ENCODE measurements around the gene NHERF2.
"Not testable (repeated sequence)": the region's sequence is repeated elsewhere in the genome, so short reads cannot be mapped to it uniquely, and the experiment has no call there.

The NHERF2 gene

GRCh38 chr16:2008009-2008526, 18.6 kb upstream of the NHERF2 start:
- H3K36me3 ChIP-seq = peaks cover 5 to 43% (median 27%) of the 10 kb centered on the region in 11 experiments
- peak overlapping the region; percentile 32 to 97 (median 94); a peak in 19 of 22 replicates for H3K27ac ChIP-seq
- H3K9ac ChIP-seq = peak overlapping the region; percentile 86 to 99 (median 97)

GRCh38 chr16:2008631-2009163, 18.0 kb upstream of the NHERF2 start:
- Histone ChIP-seq H3K27me3 (no peaks in the 10 kb centered on the region), H3K36me3 (peaks cover 0 to 37% (median 20%) of the 10 kb centered on the region in 11 experiments; a peak in 16 of 22 replicates), H3K4me3 (peak overlapping the region; percentile 81 to 100 (median 96)), H3K9ac (peak overlapping the region; percentile 86 to 99 (median 97)), H3K4me2 (peak overlapping the region; percentile 94 to 100 (median 98)), H3K9me3 (replicated peaks in 1 of 11) (no peaks in the 10 kb centered on the region), H3K27ac (peak overlapping the region; percentile 60 to 97 (median 94)), H3K4me1 (peaks cover 59 to 78% (median 60%) of the 10 kb centered on the region in 10 experiments), H4K20me1 (peaks cover 49 to 57% (median 56%) of the 10 kb centered on the region in 11 experiments)
- TF ChIP-seq Cebpa-rat (IDR thresholded peaks at IDR 0.05) = peak in 3 of 11 experiments; percentile 9 to 77 (median 52); a peak in 2 of 22 replicates

More at GRCh38 chr16:2008009-2008526, 18.6 kb upstream of the NHERF2 start:
- H3K9me3 ChIP-seq (replicated peaks in 1 of 11) = no peaks in the 10 kb centered on the region
- H3K27me3 ChIP-seq = no peaks in the 10 kb centered on the region
- H3K4me1 ChIP-seq = peaks cover 59 to 77% (median 64%) of the 10 kb centered on the region in 10 experiments
- H3K4me2 ChIP-seq = peak overlapping the region; percentile 94 to 100 (median 98)
- peak overlapping the region; percentile 81 to 100 (median 96) for H3K4me3 ChIP-seq
- H4K20me1 ChIP-seq = peaks cover 55 to 64% (median 62%) of the 10 kb centered on the region in 11 experiments
- TF ChIP-seq Cebpa-rat (IDR thresholded peaks at IDR 0.05) = no peak

GRCh38 chr16:2009164-2009711, 17.5 kb upstream of the NHERF2 start:
- peak overlapping the region; percentile 60 to 97 (median 94) for H3K27ac ChIP-seq
- H3K4me1 ChIP-seq = peaks cover 53 to 76% (median 55%) of the 10 kb centered on the region in 10 experiments
- H3K4me3 ChIP-seq = peak overlapping the region; percentile 81 to 100 (median 96)
- H3K9ac ChIP-seq = peak overlapping the region; percentile 86 to 99 (median 97)
- no peaks in the 10 kb centered on the region for H3K27me3 ChIP-seq
- peak overlapping the region; percentile 94 to 100 (median 98) for H3K4me2 ChIP-seq
- TF ChIP-seq Cebpa-rat (IDR thresholded peaks at IDR 0.05) = no peak
- H3K36me3 ChIP-seq = peaks cover 0 to 35% (median 20%) of the 10 kb centered on the region in 11 experiments; a peak in 15 of 22 replicates
- no peaks in the 10 kb centered on the region for H3K9me3 ChIP-seq (replicated peaks in 1 of 11)
- peaks cover 44 to 52% (median 50%) of the 10 kb centered on the region in 11 experiments for H4K20me1 ChIP-seq

- peak within 1 kb of the TSS; percentile 81 to 100 (median 96) for H3K4me3 ChIP-seq
- peaks cover 0 to 32% (median 13%) of the 10 kb centered on the region in 11 experiments; a peak in 14 of 22 replicates for H3K36me3 ChIP-seq
- peak within 1 kb of the TSS; percentile 60 to 97 (median 94) for H3K27ac ChIP-seq
- H3K4me2 ChIP-seq = peak within 1 kb of the TSS; percentile 94 to 100 (median 98)
- TF ChIP-seq Cebpa-rat (IDR thresholded peaks at IDR 0.05) = no peak
- H4K20me1 ChIP-seq = peaks cover 37 to 45% (median 43%) of the 10 kb centered on the region in 11 experiments
- H3K9ac ChIP-seq = peak within 1 kb of the TSS; percentile 86 to 99 (median 97)
- H3K4me1 ChIP-seq = peaks cover 47 to 76% (median 50%) of the 10 kb centered on the region in 10 experiments
- no peaks in the 10 kb centered on the region for H3K27me3 ChIP-seq
- no peaks in the 10 kb centered on the region for H3K9me3 ChIP-seq (replicated peaks in 1 of 11)
These were observed 16.8 kb upstream of the NHERF2 start, which contains the start of gene ZNF598 for GRCh38 chr16:2009791-2010510. Gene ZNF598, minus strand, starts transcription at chr16:2009821.

GRCh38 chr16:2011726-2012125, 15.0 kb upstream of the NHERF2 start:
- H4K20me1 ChIP-seq = peaks cover 19 to 27% (median 26%) of the 10 kb centered on the region in 11 experiments
- H3K9ac ChIP-seq; H3K9me3 ChIP-seq (replicated peaks in 1 of 11); H3K4me3 ChIP-seq; H3K27me3 ChIP-seq; H3K27ac ChIP-seq: not testable (repeated sequence)
- peak overlapping the region in 3 of 11 experiments; percentile 5 to 96 (median 93); a peak in 4 of 22 replicates for H3K4me2 ChIP-seq
- H3K36me3 ChIP-seq = peaks cover 0 to 16% (median 10%) of the 10 kb centered on the region in 11 experiments; a peak in 14 of 22 replicates
- peaks cover 43 to 76% (median 50%) of the 10 kb centered on the region in 10 experiments for H3K4me1 ChIP-seq

GRCh38 chr16:2013527-2013926, 13.2 kb upstream of the NHERF2 start:
- TF ChIP-seq Cebpa-rat (IDR thresholded peaks at IDR 0.05) = no peak
- Histone ChIP-seq H3K27me3 (peaks cover under 1 to 14% (median 10%) of the 10 kb centered on the region in 11 experiments; a peak in 19 of 22 replicates), H3K27ac (peak overlapping the region in 3 of 11 experiments; percentile 10 to 89 (median 13); a peak in 2 of 22 replicates), H3K36me3 (no peaks in the 10 kb centered on the region), H3K4me1 (peaks cover 25 to 63% (median 33%) of the 10 kb centered on the region in 10 experiments), H3K4me2 (no peak overlapping the region; a peak in 1 of 22 replicates), H3K9ac (peak overlapping the region in 2 of 11 experiments; percentile 8 to 14; a peak in 1 of 22 replicates), H3K9me3 (replicated peaks in 1 of 11) (no peaks in the 10 kb centered on the region), H4K20me1 (peaks cover 1 to 9% (median 8%) of the 10 kb centered on the region in 11 experiments; a peak in 21 of 22 replicates), H3K4me3 (no peak overlapping the region)

GRCh38 chr16:2015117-2015946, 11.4 kb upstream of the NHERF2 start:
- TF ChIP-seq Cebpa-rat (IDR thresholded peaks at IDR 0.05) = peak in 6 of 11 experiments; percentile 8 to 86 (median 46); a peak in 8 of 22 replicates
- Histone ChIP-seq H3K4me2 (peak overlapping the region; percentile 30 to 79 (median 52)), H3K27ac (peak overlapping the region in 9 of 11 experiments; percentile 47 to 89 (median 59); a peak in 16 of 22 replicates), H3K27me3 (peaks cover 19 to 32% (median 28%) of the 10 kb centered on the region in 11 experiments), H3K36me3 (no peaks in the 10 kb centered on the region), H3K9ac (peak overlapping the region; percentile 27 to 77 (median 58); a peak in 19 of 22 replicates), H4K20me1 (peaks cover 0 to 4% (median 0%) of the 10 kb centered on the region in 11 experiments; a peak in 3 of 22 replicates), H3K9me3 (replicated peaks in 1 of 11) (no peaks in the 10 kb centered on the region), H3K4me1 (peaks cover 31 to 72% (median 40%) of the 10 kb centered on the region in 10 experiments), H3K4me3 (no peak overlapping the region)

- Histone ChIP-seq H3K27me3 (peaks cover 24 to 37% (median 33%) of the 10 kb centered on the region in 11 experiments), H3K27ac (peak overlapping the region in 9 of 11 experiments; percentile 47 to 89 (median 59); a peak in 16 of 22 replicates), H3K36me3 (no peaks in the 10 kb centered on the region), H4K20me1 (peaks cover 0 to 5% (median 0%) of the 10 kb centered on the region in 11 experiments; a peak in 3 of 22 replicates), H3K9ac (peak overlapping the region; percentile 27 to 77 (median 58); a peak in 19 of 22 replicates), H3K9me3 (replicated peaks in 1 of 11) (no peaks in the 10 kb centered on the region), H3K4me1 (peaks cover 29 to 72% (median 36%) of the 10 kb centered on the region in 10 experiments), H3K4me2 (peak overlapping the region; percentile 30 to 79 (median 52)), H3K4me3 (no peak overlapping the region)
- no peak for TF ChIP-seq Cebpa-rat (IDR thresholded peaks at IDR 0.05)
These were observed 10.8 kb upstream of the NHERF2 start for GRCh38 chr16:2015947-2016208.

All from BLaER1 treated with 17β-estradiol and CSF1 and Interleukin-3, amounts not matched to agents 10 nM and 100 nM (cell line).